ENCODE measurements around the gene CPNE2.

- no peak for TF ChIP-seq POLR2A (IDR thresholded peaks at IDR 0.05)
- TF ChIP-seq, protein P1, sequence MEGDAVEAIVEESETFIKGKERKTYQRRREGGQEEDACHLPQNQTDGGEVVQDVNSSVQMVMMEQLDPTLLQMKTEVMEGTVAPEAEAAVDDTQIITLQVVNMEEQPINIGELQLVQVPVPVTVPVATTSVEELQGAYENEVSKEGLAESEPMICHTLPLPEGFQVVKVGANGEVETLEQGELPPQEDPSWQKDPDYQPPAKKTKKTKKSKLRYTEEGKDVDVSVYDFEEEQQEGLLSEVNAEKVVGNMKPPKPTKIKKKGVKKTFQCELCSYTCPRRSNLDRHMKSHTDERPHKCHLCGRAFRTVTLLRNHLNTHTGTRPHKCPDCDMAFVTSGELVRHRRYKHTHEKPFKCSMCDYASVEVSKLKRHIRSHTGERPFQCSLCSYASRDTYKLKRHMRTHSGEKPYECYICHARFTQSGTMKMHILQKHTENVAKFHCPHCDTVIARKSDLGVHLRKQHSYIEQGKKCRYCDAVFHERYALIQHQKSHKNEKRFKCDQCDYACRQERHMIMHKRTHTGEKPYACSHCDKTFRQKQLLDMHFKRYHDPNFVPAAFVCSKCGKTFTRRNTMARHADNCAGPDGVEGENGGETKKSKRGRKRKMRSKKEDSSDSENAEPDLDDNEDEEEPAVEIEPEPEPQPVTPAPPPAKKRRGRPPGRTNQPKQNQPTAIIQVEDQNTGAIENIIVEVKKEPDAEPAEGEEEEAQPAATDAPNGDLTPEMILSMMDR (IDR thresholded peaks at IDR 0.05) = no peak
Measured at GRCh38 chr16:57127836-57128235, 35.5 kb downstream of the CPNE2 start.

Data from lower leg skin (tissue), 3 donors.